GM21619 (cell line): Measurements from ENCODE around the gene ELAC2.

Experiments used
- ATAC-seq: cut with Tn5 transposase; IDR thresholded peaks from one replicate; pipeline ENCODE4 v1.9.1; 2021; ENCODE audit not compliant: unreplicated experiment

The ELAC2 gene

DNA sequence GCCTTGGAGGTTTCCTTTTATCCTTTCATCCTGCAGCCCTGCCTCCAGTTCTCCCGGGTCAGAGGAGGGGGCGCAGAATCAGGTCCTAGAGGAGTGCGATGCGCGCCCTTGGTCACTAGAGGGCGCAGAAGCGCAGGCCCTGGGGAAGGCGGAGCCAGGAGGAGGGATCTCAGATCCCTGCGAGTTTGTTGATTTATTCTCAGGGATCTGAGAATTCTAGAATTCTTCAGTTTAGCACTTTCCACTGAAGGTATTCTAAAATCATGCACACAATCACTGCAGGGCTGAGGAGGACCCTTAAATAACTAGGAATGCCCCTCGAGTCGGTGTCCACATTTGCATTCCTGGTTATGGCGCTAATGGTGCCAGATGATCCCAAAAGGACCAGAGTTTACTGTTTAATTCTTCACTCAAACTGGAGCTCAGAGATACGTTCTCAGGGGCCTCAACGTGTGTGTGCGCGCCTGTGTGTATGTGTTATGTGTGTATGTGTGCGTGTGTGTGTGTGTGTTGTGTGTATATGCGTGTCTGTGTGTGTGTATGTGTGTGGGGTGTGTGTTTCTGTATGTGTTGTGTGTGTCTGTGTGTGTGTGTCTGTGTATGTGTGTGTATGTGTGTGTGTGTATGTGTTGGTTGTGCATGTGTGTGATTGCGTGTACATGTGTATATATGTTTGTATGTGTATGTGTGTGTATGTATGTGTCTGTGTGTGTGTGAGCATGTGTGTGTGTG is 6.9 kb upstream of the ELAC2 start:
- peak; percentile 82 for ATAC-seq

DNA sequence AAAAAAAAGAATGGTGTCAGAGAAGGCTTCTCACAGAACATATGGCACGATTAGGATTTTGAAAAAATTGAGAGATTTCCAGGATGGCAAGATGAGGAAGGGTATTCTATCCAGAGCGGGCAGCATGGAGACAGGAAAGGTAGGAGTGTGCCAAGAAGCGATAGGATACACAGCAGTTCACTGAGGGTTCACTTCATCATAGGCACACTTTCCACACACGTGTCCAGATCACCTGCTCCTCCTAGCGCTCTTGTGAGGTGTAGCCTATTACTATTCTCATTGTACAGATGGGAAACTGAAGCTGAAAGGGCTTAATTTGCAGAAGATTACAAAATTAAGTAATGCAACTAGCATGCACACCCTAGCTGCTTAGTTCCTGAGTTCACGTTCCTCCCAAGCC is 6.2 kb upstream of the ELAC2 start:
- ATAC-seq = no peak

- peak; percentile 12 for ATAC-seq
Observed at GRCh38 chr17:13016881-13017654, 759 bp downstream of the ELAC2 start.

- no peak for ATAC-seq
Observed at GRCh38 chr17:13014801-13015200, 3.0 kb downstream of the ELAC2 start.

DNA sequence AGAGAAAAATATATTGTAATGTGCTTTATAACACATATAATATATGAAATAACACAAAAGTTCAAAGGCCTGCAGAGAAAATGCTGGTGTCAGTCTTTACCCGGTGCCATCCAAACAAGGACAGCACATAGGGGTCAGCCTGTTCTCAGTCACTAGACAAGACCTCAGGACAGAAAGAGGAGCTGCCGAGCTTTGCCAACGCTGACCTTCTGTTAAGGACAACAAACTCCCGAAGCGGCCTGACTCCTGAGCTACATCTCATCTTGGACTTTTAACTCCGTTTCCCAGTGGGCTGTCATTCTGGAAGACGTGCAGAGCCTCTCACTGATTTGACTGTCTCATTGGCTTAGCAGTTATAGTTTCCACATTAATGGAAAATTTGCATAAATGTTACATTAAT is 6.9 kb downstream of the ELAC2 start:
- ATAC-seq = no peak

DNA sequence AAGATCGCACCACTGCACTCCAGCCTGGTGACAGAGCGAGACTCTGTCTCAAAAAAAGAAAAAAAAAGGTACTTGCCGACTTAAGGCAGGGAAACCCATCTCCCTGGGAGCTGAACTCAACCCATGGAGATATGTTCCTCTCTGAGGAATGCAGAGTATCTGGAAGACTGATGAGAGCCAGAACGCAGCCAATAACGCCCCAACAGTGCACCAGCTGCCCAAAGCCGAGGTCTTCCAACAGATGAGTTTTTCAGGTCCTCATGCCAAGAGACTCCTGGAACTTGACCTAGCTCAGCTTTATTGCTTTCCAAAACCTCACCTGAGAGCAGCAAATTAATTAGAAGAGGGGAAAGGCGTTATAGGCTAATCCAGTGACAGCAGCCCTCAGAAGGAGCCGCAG is 9.4 kb downstream of the ELAC2 start:
- ATAC-seq = no peak

DNA sequence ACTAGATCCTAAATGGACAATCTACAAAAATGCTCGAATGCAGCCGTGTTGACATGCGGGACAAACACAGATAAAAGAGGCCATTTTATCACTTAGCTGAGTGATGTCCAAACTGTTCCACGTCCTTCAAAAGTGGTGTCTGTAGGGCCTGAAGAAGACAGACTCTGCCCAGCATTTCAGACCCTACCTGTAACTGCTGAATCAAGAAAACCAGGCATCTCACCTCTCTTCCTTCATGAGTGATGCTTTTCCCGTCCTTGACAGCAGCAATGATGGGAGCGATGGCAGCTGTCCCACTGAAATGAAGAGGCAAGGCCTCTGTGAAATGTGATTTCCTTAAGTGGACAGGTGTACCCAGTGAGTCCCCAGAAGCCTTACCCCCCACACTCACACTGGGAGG is 12.3 kb downstream of the ELAC2 start:
- ATAC-seq = no peak

DNA sequence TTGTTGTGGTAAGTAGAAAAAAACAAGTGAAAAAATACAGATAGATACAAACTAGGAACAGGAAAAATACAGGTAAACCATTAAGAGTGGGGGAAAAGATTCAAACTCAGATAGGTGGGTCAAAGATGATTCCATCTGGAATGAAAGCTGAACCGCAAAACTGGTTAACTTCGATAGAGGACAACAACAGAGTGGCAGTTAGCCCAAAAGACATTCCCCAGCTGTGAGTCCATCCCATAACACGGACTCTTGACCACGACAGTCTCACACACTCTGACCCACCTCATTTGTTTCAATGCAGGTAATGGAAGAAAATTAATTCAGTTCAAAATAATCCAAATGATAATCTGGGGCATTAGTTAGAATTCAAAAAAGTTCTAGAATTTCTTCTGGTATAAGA is 13.5 kb downstream of the ELAC2 start:
- ATAC-seq = no peak

GRCh38 chr17:13003927-13004326 is 13.9 kb downstream of the ELAC2 start:
- no peak for ATAC-seq

GRCh38 chr17:13003454-13003851 is 14.4 kb downstream of the ELAC2 start:
- ATAC-seq = no peak

GRCh38 chr17:13002761-13003453 is 14.9 kb downstream of the ELAC2 start:
- ATAC-seq = no peak

DNA sequence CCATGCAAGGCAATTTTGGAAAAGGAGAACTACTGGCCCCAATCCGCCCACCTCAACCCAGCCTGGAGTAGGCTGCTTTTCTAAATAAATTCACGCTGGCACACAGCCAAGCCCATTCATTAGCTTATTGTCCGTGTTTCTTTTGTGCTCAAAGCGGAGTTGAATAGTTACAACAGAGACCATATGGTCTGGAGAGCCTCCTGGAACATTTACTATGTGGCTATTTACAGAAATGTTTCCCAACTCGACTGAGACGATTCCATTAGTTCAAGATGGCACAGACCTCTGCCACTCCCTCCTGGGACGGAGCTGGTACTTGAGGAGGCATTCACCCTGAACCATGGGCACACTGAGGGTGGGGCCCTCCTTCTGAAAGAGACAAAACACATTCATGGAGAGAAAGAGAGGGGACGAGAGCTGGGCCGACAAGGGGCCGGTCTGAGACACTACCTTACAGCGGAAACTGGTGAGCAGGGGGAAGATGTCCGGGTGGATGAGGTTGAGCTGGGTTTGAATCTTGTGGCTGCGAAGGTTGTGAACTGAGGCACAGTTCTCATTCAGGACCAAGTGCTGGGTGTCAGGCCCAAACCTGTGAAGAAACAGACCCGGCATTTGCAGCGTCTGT is 15.7 kb downstream of the ELAC2 start:
- ATAC-seq = no peak

DNA sequence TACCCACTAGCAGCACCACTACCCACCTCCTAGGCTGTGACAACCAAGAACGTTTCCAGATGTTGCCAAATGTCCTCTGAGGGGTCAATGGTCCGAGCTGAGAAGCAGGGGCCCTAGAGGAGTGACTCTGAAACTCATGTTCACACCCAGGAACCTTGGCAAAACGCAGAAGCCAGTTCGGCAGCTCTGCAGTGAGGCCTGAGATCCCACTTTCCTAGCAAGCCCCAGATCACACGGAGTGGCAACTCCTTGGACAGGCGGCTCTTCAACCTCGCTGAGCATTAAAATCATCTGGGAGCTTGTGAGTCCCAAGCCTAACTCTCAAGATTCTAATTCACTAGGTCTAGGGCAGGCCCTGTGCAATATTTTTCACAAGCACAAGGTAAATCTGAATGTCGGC is 17.3 kb downstream of the ELAC2 start:
- no peak for ATAC-seq

- ATAC-seq = no peak
Observed at GRCh38 chr17:12998874-12999273, 19.0 kb downstream of the ELAC2 start.

GRCh38 chr17:12998461-12998860 is 19.4 kb downstream of the ELAC2 start:
- ATAC-seq = no peak

DNA sequence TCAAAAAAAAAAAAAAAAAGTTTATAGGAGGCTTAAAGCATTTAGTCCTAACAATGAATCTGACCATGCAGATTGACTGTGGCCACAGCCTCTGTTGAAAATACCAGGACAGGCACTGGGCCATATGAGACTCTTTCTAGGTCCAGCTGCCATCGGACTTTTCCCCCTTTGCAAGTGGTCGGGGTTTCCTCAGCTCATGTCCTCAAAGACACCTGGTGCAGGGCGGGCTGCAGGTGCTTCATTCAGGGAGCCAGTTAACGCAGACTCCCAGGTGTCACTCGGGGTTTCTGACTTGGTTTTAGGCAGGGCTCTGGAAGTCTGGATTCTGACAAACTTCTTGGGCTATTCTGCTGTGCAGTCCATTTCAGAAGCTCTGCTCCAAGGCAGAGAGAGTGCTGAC is 20.9 kb downstream of the ELAC2 start:
- no peak for ATAC-seq

DNA sequence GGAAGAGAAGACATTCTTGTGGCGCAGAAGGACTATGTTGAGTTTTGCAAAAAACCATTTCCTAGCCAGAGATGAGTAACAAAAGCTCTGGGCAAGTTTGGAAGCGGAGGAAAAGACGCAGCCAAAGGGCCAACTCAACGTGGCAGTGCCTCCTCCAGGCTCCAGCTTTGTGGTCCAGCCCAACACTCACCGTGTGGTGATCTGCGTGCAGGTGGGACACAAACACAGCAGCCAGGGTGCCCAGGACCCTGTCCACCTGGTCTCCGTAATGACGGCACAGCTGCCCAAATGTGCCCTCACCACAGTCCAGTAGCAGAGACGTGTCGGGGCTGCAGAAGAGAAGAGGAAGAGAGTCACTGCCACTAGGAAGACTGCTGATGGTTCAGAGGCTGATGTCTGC is 21.5 kb downstream of the ELAC2 start:
- no peak for ATAC-seq

DNA sequence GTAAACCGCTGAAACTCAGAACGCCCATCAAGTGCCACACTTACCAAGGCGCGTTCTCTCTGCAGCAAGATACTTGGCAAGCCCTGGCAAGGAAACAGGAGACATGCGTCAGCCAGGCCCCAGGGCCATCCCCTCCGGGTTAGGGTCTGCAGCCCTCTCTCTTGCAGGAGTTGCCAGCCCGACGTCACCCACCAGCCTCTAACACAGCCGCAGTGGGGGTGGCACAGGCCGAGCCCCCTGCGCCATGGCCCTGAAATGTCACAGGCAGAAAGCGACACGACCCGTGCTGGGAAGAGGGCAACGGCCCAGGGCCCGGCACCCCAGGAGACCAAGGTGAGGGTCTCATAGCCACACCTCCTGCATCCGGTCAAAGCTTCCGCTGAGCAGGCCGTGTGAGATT is 21.9 kb downstream of the ELAC2 start:
- ATAC-seq = no peak

GRCh38 chr17:12995106-12995895 is 22.5 kb downstream of the ELAC2 start:
- ATAC-seq = no peak

DNA sequence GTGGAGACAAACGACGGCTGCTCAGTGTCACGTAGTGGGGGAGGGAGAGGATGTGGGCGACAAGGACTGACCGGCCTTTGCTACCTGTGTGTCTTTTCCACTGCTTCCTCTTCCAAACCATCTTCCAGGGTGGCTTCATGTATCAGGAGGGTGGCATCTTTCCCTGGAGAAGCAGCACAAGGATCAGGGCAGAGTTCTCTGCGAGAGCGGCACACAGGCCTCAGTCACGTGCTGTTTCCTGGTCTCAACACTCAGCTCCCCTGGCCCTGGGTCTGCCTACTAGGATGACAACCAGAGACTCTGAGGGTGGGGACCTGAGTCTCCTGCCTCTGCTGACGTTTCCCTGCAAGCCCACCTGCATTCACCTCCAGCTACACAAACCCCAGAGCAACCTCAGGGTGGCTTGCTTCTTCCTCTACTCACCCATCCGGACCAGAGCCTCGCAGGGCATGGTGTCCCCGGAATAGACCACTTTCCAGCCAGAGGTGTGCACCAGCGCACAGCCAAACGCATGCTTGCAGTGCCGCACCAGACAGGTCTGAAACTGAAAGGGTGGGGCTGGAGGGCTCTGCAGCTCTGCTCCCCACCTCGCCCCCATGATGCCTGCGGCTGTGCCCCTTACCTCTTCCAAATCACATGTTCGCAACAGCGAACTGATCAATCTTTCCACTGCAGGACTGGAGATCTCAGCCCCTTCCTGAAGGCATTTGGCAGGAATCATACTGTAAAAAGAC is 23.3 kb downstream of the ELAC2 start:
- ATAC-seq = no peak
